Naive thymus-derived CD8-positive, alpha-beta T cell (primary cell): Measurements from ENCODE around the gene HIRA. TPM values are rescaled to one million over a fixed set of nuclear protein-coding genes. Genes with fewer than 3 reads are reported as not detected.
"Not testable (repeated sequence)": the region's sequence is repeated elsewhere in the genome, so short reads cannot be mapped to it uniquely, and the experiment has no call there.

Source experiments
- ATAC-seq, 2 donors: fragments of 150-1000 bp; cut with Tn5 transposase in 1 of 2; sonication (Bioruptor Pico), chemical (Tn5 transposase) in 1 of 2; 1 replicate in 1 of 2; 2 replicates in 1 of 2; pipeline ENCODE4 v1.10.0; 2021; ENCODE audit warnings: mild to moderate bottlenecking in 2 of 2, moderate library complexity in 2 of 2
- POLR2A ChIA-PET: fragments of 350-600 bp; sonication (Branson Sonifier 250); formaldehyde crosslinking; loops from one replicate; lab custom pipeline; 2021; ENCODE audit warnings: antibody characterized with exemption; lab: Charles Lee
- DNase-seq, 10 donors: peaks; one replicate each; pipeline versions ENCODE4 v3.0.0 to v3.0.0-alpha.2; 2020 to 2022
- H3K27ac Mint-ChIP-seq, 10 donors: one replicate each; pipeline ENCODE4 v1.8.0; 2020 to 2022; ENCODE audit warnings: mild to moderate bottlenecking in 10 of 10, mixed read lengths in 10 of 10, moderate library complexity in 4 of 10, inconsistent platforms in 1 of 10
- H3K27me3 Mint-ChIP-seq, 5 donors: one replicate each; pipeline ENCODE4 v1.8.0; 2021 to 2022; ENCODE audit warnings: mixed read lengths in 5 of 5
- H3K36me3 Mint-ChIP-seq, 3 donors: one replicate each; pipeline ENCODE4 v1.8.0; 2020 to 2022; ENCODE audit warnings: mixed read lengths in 3 of 3, mild to moderate bottlenecking in 2 of 3, inconsistent platforms in 1 of 3
- H3K4me1 Mint-ChIP-seq, 4 donors: one replicate each; pipeline ENCODE4 v1.8.0; 2021 to 2022; ENCODE audit warnings: mixed read lengths in 4 of 4
- H3K4me3 Mint-ChIP-seq, 10 donors: one replicate each; pipeline ENCODE4 v1.8.0; 2020 to 2022; ENCODE audit warnings: mild to moderate bottlenecking in 10 of 10, mixed read lengths in 10 of 10, moderate library complexity in 6 of 10, inconsistent platforms in 1 of 10
- H3K9me3 Mint-ChIP-seq, 9 donors: one replicate each; pipeline ENCODE4 v1.8.0; 2020 to 2022; ENCODE audit warnings: mixed read lengths in 9 of 9, mild to moderate bottlenecking in 3 of 9, inconsistent platforms in 1 of 9, moderate library complexity in 1 of 9
- polyA plus RNA-seq, 3 donors: library from polyadenylated mRNA; unstranded; fragments of 300-500 nt; fragmentation: Illumina TruSeq; gene quantifications; one replicate each; pipeline ENCODE4 v1.2.3, GENCODE V29; 2021
- total RNA-seq, 8 experiments: library from RNA in 2 of 8; stranded (reverse) in 2 of 8; gene quantifications; one replicate each; pipeline ENCODE4 v1.2.3 and lab custom pipeline; 2021 to 2026

HIRA gene
- total and polyA plus RNA-seq, 5 experiments from 2014 or later = 1.5 to 25.0 (median 6.2) TPM

DNA sequence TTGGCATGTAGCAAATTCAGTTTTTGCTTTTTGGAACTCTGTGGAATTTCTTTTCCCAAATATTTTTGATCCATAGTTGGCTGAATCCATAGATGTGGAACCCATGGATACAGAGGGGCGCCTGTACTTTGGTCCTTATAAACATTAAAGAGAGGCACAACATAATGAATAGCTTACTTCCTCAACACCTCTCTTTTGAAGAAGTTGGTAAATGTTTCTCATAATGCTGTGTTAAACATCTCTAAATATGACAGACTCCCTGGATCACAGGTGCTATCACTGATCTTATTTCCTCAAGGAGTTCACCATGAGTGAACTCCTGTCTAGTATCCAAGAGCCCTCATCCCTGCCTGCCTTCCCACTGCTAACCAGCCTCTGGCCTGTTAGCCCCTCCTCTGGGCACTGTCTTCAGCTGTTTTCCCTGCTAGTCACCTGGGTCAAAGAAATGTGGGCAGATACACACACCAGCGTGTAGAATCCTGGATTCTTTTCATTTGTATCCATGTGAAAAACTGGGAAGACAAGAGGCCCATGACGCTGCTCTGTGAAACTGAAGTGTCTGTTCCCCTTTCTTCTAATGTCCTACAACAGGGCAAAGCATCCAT, 63.7 kb downstream of the HIRA start:
- no peak for DNase-seq
- peaks cover 0 to 69% (median 12%) of the 10 kb centered on the region in 3 donors for H3K36me3 Mint-ChIP-seq
- H3K9me3 Mint-ChIP-seq = no peaks in the 10 kb centered on the region
- no peak for ATAC-seq
- peaks cover 0 to 17% (median 0%) of the 10 kb centered on the region in 4 donors for H3K4me1 Mint-ChIP-seq
- no peaks in the 10 kb centered on the region for H3K27me3 Mint-ChIP-seq
- POLR2A ChIA-PET = no interaction called here
- peak overlapping the region in 4 of 10 donors; percentile 10 to 69 (median 22) for H3K27ac Mint-ChIP-seq
- H3K4me3 Mint-ChIP-seq = no peak overlapping the region

DNA sequence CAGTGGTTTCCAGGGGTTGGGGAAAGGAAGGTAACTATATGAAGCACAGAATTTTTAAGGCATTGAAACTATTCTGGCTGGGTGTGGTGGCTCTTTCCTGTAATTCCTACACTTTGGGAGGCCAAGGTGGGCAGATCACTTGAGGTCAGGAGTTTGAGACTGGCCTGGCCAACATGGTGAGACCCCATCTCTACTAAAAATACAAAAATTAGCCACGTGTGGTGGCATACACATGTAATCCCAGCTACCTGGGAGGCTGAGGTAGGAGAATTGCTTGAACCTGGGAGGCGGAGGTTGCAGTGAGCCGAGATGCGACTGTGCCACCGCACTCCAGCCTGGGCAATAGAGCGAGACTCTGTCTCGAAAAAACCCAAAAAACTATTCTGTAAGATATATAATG, 68.0 kb downstream of the HIRA start:
- H3K36me3 Mint-ChIP-seq = peaks cover 0 to 73% (median 13%) of the 10 kb centered on the region in 3 donors
- H3K4me3 Mint-ChIP-seq, ATAC-seq, H3K9me3 Mint-ChIP-seq, H3K27me3 Mint-ChIP-seq, DNase-seq, H3K27ac Mint-ChIP-seq: not testable (repeated sequence)
- POLR2A ChIA-PET = interaction anchor here (0.7 kb wide), 1 partner anchor 47 kb away, joined by 4 read pairs; no protein-coding TSS in a partner anchor
- peaks cover 0 to 39% (median 0%) of the 10 kb centered on the region in 4 donors for H3K4me1 Mint-ChIP-seq

DNA sequence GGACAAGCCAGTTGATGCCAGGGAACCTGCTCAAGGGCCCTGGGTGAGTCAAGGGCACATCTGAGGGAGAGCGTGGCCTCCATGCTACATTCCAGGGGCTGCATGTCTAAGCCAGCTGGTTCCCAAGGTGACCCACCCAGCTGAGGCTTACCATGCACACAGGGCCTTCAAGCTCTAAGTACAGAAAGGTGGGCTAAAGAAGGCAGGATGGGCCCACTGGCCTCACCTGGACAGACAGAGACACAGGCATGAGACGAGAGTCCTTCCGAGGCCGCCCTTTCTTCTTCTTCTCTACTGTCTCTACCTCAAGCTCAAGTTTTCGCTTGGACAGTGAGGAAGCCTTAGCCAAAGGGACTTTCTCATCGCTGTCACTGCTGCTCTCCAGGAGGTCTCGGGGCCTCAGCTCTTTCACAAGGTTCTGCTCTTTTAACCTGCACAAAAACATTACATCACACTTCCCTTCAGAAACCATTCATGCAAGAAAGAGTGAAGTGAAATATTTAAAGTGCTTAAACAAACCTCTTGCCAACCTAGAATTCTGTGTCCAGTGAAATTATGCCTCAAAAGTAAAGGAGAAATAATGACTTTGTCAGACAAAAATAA, 69.9 kb downstream of the HIRA start:
- Mint-ChIP-seq H3K4me1 (peaks cover 0 to 39% (median 0%) of the 10 kb centered on the region in 4 donors), H3K4me3 (peak overlapping the region in 1 of 10 donors; percentile 70), H3K36me3 (peaks cover 0 to 70% (median 13%) of the 10 kb centered on the region in 3 donors), H3K9me3 (no peaks in the 10 kb centered on the region), H3K27ac (peak overlapping the region in 2 of 10 donors; percentile 73 to 75), H3K27me3 (no peaks in the 10 kb centered on the region)
- peak in 1 of 2 donors; percentile 67 for ATAC-seq
- peak in 1 of 10 donors; percentile 9 for DNase-seq
- POLR2A ChIA-PET = interaction anchor here (0.6 to 1.0 kb wide), 2 partner anchors 69 to 251 kb away, joined by 3 to 6 read pairs; no protein-coding TSS in a partner anchor

DNA sequence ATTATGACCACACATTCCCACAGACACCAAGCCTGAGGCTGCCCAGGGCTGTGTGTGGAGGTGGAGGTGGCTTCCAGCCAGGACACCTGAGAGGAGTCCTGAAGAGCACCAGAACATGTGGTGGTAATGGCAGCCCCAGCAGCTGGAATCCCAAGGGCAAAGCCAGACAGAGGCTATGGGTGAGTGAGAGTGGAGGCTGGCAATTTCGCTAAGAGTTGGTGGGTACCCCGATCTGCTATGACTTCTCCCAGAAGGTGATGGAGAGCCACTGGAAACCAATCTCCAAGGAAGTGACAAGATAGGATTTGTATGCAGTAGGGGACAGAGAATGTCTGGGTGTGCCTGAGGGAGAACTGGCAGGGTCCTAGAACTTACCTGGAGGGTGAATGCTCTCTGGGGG, 70.7 kb downstream of the HIRA start:
- no peaks in the 10 kb centered on the region for H3K9me3 Mint-ChIP-seq
- peak overlapping the region in 1 of 10 donors; percentile 70 for H3K4me3 Mint-ChIP-seq
- ATAC-seq = no peak
- peak overlapping the region in 4 of 10 donors; percentile 40 to 87 (median 74) for H3K27ac Mint-ChIP-seq
- H3K36me3 Mint-ChIP-seq = peaks cover 0 to 68% (median 13%) of the 10 kb centered on the region in 3 donors
- POLR2A ChIA-PET = no interaction called here
- H3K27me3 Mint-ChIP-seq = no peaks in the 10 kb centered on the region
- H3K4me1 Mint-ChIP-seq = peaks cover 0 to 37% (median 0%) of the 10 kb centered on the region in 4 donors
- no peak for DNase-seq

DNA sequence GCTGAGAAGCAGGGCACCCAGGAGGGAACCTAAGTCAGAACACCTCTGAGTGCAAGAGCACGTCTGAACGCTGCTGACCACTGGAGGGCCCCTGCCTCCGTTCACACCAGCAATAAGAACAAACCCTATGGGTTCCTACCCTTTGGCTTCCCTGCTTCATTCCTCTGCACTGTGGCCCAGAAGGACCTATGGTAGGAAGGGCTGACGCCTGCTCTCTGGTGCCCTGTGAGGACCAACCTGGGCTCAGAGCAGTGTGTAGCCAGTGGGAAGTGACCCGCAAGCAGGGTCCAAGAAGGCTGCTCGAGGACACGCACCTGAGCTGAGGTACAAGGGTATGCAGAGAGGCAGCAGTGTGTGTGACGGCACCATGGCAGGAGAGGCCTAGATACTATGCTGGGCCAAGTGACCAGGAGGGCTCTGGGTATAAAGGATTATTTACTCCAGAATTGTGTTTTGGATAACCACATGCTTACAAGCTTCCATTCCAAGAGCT, 71.2 kb downstream of the HIRA start:
- no peaks in the 10 kb centered on the region for H3K9me3 Mint-ChIP-seq
- no peak overlapping the region for H3K4me3 Mint-ChIP-seq
- POLR2A ChIA-PET = no interaction called here
- H3K36me3 Mint-ChIP-seq = peaks cover 0 to 72% (median 13%) of the 10 kb centered on the region in 3 donors
- no peak for ATAC-seq
- no peaks in the 10 kb centered on the region for H3K27me3 Mint-ChIP-seq
- H3K4me1 Mint-ChIP-seq = peaks cover 0 to 36% (median 0%) of the 10 kb centered on the region in 4 donors
- H3K27ac Mint-ChIP-seq = peak overlapping the region in 3 of 10 donors; percentile 73 to 87 (median 75)
- no peak for DNase-seq

DNA sequence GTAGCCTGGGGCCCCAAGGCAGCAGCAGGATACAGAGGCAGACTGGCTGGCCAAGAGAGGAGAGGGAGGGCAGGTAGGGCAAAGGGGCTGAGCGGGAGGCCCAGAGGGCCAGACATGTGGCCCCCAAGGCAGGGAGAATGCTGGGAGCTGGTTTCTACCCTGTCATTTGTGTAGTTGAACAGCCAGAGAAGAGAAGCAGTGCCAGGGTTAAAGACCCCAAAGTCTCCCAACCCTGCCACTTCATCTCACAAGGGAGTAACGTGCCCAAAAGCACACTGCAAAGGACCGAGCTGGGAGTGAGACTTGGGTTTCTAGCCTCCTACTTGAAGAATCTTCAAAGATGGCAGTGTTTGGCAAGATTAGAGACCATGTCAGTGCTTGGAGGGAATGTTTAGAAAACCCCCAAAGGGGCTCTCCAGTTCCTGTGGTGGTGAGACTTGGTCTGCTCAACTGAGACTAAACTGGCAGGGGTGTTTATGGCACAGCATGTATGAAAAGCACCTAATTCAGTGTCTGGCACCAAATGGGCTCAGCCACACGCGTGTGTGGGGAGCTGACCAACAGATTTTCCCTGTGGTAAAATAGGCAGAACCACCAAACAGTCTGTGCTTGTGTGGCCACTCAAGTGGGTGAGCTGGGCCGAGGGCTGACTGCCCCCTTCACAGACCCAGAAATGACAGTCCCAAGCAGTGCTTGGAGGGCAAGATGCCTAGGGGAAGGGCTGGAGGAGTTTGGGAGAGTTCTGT, 71.8 kb downstream of the HIRA start:
- H3K36me3 Mint-ChIP-seq = peaks cover 0 to 74% (median 13%) of the 10 kb centered on the region in 3 donors
- no peak for DNase-seq
- POLR2A ChIA-PET = no interaction called here
- no peak for ATAC-seq
- no peaks in the 10 kb centered on the region for H3K27me3 Mint-ChIP-seq
- peaks cover 0 to 30% (median 0%) of the 10 kb centered on the region in 4 donors for H3K4me1 Mint-ChIP-seq
- H3K4me3 Mint-ChIP-seq = no peak overlapping the region
- peak overlapping the region in 2 of 10 donors; percentile 16 to 77 for H3K27ac Mint-ChIP-seq
- no peaks in the 10 kb centered on the region for H3K9me3 Mint-ChIP-seq

DNA sequence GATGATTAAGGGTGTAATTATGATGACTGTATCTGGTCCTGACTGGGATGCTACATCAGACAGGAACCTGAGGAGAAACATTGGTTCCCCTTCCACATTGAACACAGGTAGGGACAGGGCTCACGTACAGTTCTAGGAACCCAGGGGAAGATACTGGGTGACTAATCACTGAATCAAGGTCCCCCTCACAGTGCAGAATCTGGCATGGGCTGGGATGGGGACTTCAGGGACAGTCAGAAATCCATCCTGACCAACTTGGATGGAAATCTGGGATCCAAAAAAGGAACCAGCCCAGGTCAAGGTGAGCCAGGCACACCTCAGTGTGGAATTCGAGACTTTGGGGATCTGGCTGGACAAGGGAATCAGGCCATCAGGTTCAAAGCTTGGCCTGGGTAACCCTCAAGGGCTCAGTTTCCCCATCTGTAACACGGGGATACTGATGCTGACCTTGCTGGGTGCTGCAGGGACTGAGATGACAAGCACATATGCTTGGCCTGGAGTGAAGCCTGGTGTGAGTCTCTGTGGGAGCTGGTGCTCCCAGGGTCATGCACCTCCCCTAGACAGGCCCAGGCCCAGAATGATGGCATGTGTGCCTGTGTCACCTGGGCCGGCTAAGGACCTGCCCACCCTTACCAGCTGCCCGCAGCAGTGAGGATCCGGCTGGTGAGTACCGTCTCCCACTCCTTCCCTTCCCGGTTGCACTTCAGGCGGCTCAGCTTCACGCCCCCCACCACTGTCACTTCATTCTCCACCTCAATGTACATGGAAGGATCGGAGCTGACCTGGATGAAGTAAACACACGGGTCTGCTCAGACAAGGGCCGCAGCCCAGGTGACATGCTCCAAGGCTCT, 72.6 kb downstream of the HIRA start:
- Mint-ChIP-seq H3K27ac (peak overlapping the region in 2 of 10 donors; percentile 16 to 77), H3K4me3 (peak overlapping the region in 1 of 10 donors; percentile 8), H3K9me3 (no peaks in the 10 kb centered on the region), H3K4me1 (peaks cover 0 to 23% (median 0%) of the 10 kb centered on the region in 4 donors), H3K27me3 (no peaks in the 10 kb centered on the region), H3K36me3 (peaks cover 0 to 71% (median 11%) of the 10 kb centered on the region in 3 donors)
- ATAC-seq (no peak), DNase-seq (no peak)
- POLR2A ChIA-PET = no interaction called here

DNA sequence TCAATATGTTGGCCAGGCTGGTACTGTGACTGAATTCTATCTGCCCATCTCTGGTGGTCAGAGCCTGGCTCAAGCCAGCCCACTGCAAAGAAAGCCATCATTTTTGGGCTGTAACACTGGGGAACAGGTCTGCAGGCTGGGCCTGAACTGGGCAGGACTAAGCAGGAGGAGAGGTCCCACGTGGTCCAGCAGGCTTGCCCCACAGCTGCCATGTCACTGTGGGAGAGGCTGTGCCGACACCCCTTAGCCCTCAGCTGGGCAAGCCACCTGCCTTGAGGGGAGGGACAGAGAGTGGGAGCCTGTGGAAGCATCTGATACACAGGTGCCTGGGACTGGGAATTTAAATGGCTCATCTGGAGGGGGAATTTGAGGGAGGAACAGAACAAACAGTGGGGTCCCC, 73.3 kb downstream of the HIRA start:
- DNase-seq (no peak), ATAC-seq (no peak)
- H3K9me3 Mint-ChIP-seq = no peaks in the 10 kb centered on the region
- peaks cover 0 to 67% (median 10%) of the 10 kb centered on the region in 3 donors for H3K36me3 Mint-ChIP-seq
- POLR2A ChIA-PET = no interaction called here
- no peak overlapping the region for H3K27ac Mint-ChIP-seq
- H3K4me1 Mint-ChIP-seq = peaks cover 0 to 22% (median 0%) of the 10 kb centered on the region in 4 donors
- H3K27me3 Mint-ChIP-seq = no peaks in the 10 kb centered on the region
- no peak overlapping the region for H3K4me3 Mint-ChIP-seq

DNA sequence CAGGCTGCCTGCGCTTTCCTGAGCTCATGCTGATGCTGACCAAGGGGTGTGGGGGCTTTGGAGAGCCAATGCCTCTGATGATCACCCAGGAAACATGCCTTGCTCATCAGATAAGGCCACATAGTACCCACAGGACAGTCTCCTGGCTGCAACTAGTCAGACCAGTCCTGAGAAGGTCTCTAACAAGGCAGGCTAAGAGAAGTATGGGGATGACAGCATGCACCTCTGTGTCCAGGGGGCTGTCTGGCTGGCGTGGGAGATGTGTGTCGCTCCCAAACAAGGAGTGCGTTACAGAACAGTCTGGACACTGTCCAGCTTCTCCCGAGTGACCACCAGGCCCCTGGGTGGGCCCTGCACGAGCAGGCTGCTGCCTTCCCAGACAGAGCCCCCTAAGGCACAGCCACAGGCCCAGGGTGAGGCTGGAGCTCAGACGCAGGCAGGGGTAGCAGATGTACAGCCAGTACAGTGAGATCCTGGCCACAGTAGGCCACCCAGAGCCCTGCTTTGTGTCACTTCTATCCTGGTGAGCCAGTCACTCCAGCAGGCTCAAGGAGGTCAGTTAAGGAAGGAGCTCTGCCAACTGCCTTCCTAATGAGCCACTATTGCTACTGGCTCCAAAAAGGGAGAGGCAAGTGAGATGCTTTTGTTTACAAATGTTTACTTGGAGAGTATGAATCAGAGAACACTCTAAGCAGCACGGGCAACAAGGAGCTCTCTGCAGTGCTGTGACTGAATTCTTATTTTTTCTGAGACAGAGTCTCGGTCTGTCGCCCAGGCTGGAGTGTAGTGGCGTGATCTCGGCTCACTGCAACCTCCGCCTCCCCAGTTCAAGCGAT, 74.0 kb downstream of the HIRA start:
- Mint-ChIP-seq H3K4me3 (no peak overlapping the region), H3K4me1 (peaks cover 0 to 22% (median 0%) of the 10 kb centered on the region in 4 donors), H3K27me3 (no peaks in the 10 kb centered on the region), H3K9me3 (no peaks in the 10 kb centered on the region), H3K36me3 (peaks cover 0 to 69% (median 11%) of the 10 kb centered on the region in 3 donors), H3K27ac (peak overlapping the region in 1 of 10 donors; percentile 47)
- DNase-seq (no peak), ATAC-seq (no peak)
- POLR2A ChIA-PET = no interaction called here

DNA sequence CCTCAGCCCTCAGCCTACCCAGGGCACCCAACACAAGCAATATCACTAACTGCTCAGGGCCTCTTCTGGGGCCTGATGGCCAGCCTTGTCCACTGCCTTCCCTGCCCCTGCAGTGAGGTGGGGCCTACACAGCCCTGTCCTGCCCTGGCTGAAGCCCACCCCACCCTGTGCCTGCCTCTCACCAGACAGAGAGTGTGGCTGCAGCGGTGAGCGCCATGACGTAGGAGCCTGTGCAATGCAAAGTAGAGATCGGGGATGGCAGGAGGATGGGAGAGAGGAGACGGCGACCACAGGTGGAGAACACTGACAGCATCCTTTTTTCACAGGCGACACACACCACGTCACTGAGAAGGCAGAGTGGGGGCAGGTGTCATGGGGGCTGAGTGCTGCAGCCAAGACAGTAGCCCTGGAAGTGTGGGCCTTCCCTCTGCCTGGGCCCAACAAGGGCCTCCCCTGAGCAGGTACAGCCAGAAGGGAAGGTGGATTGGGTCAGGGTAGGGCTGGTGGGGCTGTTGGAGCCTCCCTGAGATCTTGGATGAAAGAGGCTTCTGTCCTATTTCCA, 74.7 kb downstream of the HIRA start:
- Mint-ChIP-seq H3K27me3 (no peaks in the 10 kb centered on the region), H3K36me3 (peaks cover 0 to 69% (median 16%) of the 10 kb centered on the region in 3 donors), H3K9me3 (no peaks in the 10 kb centered on the region), H3K27ac (no peak overlapping the region), H3K4me1 (peaks cover 0 to 17% (median 0%) of the 10 kb centered on the region in 4 donors), H3K4me3 (no peak overlapping the region)
- no peak for ATAC-seq
- DNase-seq = no peak
- POLR2A ChIA-PET = no interaction called here
